Activated CD4-positive, alpha-beta T cell treated with anti-CD3 and anti-CD28 coated beads, Interleukin-2, amount 50 U/mL, for 16 hours (primary cell): ENCODE measurements around the gene USP9Y.

Source experiments
- DNase-seq: peaks from one replicate; pipeline ENCODE4 v3.0.0-alpha.2; 2020

Gene USP9Y

DNA sequence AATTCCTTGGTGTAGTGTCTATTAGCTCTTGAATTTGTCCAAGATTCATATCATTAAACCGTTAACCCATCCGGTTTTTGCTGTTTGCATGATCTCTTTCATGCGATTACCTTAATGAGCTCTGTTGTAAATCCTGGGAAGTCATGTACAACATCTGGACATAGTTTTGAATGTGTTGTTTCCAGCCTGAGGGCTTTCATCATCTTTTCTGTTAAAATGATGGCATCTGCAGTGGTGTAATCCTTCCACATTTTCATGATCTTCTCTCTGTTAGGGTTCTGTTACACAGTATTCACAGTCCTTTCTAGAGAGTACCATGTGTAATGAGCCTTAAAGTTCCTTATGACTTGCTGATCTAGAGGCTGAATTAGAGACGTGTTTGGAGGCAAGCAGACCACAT is 64.9 kb downstream of the USP9Y start:
- DNase-seq, result no peak

DNA sequence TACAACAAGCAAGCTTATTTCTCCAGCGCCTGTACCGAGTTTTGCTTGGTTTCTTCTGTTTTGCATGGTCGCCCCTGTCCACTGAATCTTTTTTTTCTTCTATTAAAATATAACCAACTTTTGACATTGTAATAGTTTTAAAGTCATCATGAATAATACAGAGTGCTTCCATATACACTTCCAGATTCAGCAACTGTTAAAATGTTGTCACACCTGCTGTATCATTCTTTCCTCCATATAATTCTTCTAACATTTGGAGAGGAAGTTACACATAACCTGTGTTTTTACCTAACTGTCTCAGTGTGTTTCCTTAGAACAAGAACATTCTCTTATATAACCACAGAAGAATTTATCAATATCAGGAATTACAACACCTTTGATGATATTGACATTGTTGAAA is 83.5 kb downstream of the USP9Y start:
- DNase-seq, result no peak

DNA sequence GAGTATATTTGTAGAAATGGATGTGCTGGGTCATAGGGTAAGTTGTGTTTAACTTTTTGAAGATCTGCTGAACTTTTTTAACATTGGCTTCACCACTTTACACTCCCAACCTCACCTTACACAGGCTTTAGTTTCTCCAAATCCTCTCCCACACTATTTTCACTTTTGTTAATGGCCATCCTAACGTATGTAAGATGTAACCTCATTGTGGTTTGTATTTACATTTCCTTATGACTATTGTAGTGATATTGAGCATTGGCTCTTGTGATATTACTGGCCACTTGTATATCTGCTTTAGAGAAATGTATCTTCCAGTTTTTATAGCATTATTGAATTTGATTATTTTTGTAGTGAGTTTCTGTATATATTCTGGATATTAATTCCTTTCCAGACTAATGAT is 93.0 kb downstream of the USP9Y start:
- DNase-seq, result no peak

DNA sequence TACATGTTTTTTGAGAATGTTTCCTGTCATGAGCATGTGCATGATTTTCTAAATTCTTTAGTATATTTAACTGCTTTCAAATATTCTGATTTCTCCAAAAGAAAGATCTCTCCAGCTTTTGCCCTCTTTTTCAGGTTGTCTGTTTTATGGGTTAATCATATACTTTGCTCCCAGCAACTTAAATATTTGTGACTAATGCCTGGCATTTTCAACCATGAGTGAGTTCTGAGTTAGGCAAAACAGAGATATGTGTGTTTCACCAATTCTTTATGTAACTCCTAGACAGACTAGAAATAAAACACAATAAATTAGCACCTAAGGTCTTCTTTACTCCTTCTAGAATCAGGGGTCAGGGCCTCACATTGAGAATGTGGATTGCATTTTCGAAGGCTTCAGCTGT is 107.0 kb downstream of the USP9Y start:
- no peak for DNase-seq

DNA sequence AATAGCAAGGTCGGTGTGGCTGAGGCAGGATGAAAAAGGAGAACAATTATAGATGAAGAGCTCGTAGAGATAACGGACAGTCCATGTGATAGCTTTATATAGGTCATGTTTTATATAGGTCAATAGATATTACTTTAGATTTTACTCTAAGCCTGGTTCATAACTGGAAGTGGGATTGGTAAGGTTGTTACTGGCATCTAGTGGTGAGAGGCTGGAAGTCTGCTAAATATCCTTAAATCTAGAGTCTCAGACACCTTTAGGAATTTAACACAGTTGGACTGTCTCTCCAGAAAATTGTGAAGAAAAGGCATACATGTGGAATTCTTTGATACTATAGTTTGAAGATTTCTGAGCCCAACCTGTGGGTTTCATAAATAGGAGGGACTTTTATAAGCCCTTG is 108.0 kb downstream of the USP9Y start:
- no peak for DNase-seq

DNA sequence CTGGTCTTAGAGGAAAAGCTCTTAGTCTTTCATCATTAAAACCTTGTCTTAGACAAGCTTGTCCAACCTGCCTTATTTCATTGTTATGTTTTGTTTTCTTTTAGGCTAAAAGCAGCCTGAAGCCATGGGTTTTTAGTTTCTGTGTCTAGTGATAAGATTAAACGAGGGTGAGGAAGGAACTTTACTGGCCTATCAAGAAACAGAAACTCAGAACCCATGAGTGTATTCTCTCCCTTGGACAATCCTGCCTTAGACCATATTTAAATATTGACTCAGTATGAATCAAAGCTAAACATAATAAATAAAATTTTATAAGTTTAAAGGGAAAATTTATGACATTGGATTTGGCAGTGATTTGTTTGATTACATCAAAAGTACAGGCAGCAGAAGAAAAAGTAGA is 122.4 kb downstream of the USP9Y start:
- no peak for DNase-seq

DNA sequence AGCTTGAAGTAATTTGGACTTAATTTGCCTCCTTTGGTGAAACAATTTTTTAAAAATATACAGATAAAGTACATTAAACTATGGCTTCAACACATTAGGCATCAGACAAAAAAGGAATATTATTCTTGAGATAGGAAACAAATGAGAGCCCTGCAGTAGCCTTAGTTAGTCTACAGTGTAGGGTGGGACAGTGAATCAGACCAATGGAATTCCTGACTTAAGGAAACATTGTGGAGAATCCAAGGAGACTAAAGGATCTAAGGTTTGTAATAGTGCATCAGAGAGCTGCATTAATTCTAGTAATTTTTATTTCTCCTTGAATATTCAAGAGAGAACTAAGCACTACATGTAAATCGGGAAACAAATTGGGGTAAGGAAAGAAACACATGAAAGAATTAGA is 125.8 kb downstream of the USP9Y start:
- DNase-seq, result no peak

DNA sequence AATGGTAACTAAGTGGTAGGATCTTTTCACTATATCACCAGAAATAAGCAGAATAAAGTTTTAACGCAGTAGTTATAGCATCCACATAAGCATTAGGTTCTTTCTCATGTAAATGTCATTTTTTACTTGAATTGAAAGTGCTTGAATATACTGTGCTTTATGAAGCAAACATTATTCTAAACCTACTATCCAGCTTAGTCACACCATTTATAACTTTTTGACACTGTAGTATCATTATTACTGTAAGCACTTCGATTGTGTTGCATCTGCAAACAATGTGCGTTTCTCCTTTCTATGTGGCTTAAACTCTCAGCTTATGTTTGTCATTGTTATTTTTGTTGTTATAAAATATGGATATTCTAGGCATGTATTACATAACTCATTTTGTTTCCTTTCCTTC is 132.3 kb downstream of the USP9Y start:
- no peak for DNase-seq

DNA sequence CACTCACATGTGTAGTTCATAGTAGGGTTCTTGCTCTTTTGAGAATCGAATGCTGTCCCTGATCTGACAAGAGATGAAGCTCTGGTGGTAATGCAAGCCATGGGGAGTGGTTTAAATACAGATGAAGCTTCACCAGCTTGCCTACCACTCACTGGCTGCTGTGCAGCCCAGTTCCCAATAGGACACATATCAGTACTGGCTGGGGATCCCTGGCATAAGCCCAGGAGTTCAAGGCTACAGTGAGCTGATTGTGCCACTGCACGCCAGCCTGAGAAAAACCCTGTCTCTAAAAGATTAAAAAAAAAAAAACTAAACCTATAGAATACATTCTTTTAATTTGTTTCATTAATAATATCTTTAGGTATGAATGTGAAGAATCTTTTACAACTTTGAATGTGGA is 136.5 kb downstream of the USP9Y start:
- DNase-seq, result no peak

DNA sequence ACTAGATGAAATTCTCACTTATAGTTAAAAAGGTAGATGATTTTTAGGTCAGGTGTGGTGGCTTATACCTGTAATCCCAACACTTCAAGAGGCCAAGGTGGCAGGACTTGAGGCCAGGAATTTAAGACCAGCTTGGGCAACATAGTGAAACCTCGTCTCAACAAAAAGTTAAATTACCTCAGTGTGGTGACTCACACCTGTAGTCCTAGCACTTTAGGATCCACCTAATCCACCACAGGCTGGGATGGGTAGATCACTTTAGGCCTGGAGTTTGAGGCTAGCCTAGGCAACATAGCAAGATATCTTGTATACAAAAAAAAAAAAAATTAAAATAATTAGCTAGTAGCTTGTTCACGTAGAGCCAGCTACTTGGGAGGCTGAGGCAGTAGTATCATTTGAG is 140.3 kb downstream of the USP9Y start:
- DNase-seq, result no peak

DNA sequence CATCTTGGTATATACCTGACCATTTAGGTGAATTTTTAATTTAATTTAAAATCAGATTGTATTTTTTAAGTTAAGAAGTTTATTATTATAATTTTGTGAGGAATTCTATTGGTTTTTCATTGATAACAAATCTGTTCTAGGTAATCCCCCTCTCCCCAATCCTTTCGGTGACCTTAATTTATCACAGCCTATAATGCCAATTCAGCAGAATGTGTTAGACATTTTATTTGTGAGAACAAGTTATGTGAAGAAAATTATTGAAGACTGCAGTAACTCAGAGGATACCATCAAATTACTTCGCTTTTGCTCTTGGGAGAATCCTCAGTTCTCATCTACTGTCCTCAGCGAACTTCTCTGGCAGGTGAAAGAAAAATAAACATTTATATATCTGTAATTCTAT is 145.8 kb downstream of the USP9Y start:
- no peak for DNase-seq

DNA sequence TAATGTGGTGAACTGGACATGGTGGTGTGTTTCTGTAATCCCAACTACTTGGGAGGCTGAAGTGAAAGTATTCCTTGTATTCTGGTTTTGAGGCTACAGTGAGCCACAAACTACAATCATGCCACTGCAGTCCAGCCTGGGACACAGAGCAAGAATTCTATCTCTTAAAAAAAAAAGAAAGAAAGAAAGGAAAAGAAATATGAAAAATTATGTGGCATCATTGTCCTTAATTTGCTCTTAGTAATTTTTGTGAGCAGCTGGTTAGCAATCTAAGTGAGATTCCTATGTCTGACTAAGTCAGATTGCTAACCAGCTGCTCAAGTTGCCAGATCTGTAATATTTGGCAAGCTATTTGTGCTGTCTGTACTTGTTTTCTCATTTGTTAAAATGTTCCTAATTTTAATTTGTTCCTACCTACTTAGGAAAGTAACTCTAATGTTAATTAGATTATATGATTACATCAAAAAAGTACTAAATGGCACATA is 154.8 kb downstream of the USP9Y start:
- no peak for DNase-seq

DNA sequence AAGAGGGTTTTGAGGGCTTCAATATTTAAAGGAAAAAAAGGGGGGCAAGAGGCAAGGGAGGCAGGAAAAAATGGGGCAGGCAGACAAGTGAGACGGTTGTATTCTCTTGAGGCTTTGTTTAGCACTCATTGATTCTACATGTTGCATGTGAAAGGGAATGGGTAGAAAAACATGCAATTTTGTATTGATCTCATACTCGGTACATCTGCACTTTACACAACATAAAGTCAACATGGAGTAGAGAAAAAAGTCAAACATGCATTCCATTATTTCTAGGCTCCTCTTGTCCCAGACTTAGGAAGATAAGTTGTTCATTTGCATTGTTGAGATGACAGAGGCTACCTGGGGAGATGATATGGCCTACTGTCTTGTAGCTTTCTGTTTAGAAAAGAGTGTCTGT is 166.9 kb downstream of the USP9Y start:
- DNase-seq, result no peak

DNA sequence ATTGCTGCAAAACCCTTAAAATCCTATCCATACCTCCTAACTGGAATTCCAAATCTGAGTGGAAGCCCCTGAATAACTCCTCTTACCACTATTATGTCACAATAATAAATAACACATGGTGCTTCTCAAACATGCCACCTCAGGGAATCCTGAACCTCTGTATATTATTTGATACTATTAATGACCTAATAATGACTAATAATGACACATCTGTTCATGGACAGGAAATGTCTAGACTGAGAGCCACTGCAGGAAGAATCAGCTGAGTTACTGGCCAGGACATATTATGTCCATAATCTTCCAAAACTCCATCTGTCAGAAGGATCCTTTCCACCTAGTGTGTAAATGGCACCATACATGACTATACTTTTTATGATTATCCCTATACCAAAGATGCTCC is 195.9 kb downstream of the USP9Y start:
- no peak for DNase-seq

DNA sequence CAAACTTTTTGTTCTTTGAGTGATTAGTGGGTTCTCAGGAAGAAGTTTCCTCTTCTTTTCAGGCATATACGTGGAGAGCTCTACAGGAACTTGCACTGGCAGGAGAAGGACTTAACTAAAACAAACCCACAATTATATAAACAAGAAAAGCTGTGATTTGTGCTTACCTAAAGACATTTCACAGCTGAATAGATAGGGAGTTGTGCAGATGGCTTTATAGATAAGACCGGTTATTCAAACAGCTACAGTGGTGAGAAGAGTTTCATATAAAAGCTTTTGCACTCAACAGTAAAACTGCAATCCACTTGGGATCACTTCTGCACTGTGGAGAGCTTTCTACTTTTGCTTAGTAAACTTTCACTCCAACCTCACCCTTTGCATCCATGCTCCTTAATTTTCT is 197.6 kb downstream of the USP9Y start:
- no peak for DNase-seq

DNA sequence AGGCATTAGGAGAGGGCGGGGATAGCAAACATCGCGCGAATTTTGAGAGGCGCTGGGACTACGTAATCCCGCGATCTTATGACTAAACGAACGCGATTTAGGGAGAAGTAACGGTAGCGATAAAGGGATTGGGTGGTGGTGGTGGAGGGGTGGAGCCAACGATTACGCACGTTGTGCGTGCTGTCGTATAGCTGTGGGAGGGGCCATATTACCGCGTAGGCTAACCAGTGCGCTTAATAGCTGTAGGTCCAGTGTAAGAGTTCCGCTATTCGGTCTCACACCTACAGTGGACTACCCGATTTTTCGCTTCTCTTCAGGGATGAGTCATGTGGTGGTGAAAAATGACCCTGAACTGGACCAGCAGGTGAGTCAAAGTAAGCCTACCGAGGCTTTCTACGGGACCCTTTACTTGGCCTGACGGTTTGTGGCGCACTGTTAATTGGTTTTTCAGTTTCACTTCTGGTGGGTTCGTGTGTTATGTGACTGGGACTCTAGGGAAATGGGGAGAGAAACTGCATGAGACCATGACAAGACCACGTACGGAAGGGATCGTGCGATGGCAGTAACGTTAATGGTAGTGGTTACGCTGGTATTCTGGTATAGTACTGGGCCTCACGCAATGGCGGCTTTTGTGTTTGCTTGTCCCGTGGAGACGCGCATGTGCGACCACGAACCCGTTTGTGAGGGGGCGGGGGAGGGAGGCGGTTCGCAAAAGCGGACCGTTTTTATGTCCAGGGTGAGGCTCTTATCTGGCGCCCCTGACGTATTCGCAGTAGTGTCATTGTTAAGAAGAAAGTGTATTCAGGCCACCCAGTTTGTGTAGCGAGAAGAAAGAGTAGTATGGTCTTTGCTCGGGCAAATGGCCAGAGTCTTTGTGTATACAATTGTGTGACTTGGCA is 203.8 kb downstream of the USP9Y start, which contains the start of gene DDX3Y:
TSS of gene DDX3Y (plus strand) at position 251 of the 899 bp plus-strand sequence. CDS start at position 320, 69 bp downstream.
- no peak for DNase-seq

DNA sequence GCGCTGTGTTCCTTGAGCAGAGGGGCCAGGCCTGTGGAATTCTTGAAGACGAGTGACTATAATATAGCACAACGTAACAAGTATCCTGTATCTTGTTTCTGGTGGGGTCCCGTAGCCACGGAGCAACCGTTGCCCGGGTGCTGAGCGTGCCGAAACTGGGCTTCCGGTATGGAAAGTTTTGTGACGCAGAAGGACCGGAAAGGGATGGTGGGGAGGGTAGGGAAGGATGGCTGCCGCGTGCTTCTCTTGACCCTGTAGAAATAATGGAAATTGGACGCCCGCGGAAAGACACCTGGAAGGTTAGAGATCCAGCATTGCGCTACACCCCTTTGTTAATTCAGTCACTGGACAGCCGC is 204.5 kb downstream of the USP9Y start:
- DNase-seq, result no peak

DNA sequence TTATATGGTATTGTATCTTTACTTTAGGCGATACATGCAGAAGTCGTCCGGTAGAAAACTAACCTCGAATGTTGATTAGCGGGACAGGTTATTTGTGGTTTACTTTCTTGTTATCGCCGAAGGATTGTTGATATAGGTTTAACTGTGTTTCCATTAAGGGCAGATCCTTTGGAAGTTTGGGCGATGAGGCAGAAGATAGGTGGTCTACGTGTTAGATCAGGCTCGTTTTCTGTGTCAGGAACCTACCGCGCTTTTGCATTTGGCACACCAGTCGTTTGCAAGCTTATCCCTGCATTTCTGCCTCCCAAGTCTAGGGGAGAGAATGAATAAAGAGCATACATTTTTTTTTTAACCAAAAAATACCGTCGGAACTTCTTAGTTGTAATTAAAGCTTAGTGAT is 204.9 kb downstream of the USP9Y start:
- no peak for DNase-seq
